ENCODE data around the gene TSPAN17.
A peak's percentile ranks its signal among the peaks of the same experiment; 100 is the strongest.

TSPAN17 gene

DNA sequence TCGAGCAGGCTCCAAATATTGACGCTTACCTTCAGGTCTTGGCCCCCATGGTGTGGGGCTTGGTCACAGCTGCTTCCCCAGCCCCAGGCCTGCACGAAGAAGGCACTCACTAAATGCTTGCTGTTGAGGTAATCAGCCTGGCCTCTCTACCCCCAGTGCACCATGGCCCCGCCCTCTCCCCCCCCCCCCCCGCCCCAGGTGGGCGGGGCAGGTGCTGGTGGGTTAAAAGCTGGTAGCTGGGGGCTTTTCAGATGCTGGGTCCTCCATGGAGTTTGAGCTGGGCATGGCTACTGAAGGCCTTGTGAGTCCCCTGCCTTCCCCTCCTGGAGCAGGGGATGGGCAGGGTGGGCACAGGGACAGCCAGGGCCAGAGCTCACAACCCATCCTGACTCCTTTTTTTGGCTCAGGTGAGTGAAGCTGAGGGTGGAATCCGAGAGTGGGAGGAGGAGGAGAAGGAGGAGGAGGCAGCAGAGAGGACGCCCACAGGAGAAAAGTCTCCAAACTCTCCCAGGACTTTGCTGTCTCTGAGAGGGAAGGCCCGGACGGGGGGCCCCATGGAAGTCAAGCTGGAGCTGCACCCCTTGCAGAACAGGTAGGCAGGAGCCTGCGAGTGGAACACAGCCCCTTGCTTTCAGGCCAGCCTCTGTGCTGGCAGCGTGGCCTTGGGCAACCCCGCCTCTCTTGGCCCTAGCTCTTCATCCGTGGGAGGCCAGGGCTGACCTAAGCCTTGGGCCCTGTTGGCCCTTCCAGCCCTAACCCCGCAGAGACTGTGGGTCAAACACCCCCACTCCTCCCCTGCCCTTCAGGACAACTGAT lies 4.4 kb upstream of the TSPAN17 start:
- DNase-seq: no peak

- DNase-seq: no peak
Observed at GRCh38 chr5:176643491-176644219, 3.6 kb upstream of the TSPAN17 start.

- DNase-seq: no peak
Observed at GRCh38 chr5:176644294-176644693, 3.0 kb upstream of the TSPAN17 start.

DNA sequence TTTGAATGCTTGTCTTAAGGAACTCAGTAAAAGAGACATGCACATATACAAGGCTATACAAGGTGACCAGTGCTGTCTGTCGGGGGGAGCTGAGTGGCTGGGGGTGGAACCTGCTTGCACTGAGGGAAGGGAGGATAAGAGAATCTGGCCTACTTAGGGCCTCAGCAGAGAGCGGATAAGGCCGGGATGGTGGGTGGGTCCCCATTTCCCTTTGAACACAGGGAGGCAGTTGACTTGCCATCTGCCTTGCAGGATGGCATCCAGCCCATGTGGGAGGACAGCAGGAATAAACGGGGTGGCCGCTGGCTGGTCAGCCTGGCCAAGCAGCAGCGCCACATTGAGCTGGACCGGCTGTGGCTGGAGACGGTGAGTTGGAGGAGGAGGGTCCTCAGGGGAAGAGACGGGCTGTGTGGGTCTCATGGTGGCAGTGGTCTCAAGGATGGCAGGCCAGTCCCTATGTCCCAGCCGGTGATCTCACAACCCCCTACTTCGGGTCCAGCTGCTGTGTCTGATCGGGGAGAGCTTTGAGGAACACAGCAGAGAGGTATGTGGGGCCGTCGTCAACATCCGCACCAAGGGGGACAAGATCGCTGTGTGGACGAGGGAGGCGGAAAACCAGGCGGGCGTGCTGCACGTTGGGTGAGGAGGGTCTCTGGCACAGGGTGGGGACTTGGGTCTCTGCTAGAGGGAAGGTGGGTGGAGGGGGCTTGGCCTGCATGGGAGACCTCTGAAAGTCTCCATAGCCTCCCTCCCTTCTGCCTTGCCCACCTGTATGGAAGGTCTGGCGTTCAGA lies 2.2 kb upstream of the TSPAN17 start:
- DNase-seq: no peak

- DNase-seq: no peak
Observed at GRCh38 chr5:176646049-176646706, 1.1 kb upstream of the TSPAN17 start.

DNA sequence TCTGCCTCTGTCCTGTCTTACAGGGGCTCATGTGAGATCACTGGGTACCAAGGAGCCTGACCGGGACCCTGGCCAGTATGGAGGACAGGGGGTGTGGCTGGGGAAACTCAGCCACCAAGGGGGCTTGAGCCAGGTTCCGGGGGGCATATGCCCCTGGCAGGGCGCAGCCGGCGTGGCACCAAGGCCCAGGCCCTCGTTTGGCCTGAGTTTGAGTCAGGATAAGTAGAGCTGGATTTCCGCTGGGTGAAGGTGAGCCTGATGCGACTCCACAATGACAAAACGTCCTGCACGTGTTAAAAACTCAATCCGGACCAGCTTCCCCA lies 616 bp upstream of the TSPAN17 start:
- DNase-seq: no peak

DNA sequence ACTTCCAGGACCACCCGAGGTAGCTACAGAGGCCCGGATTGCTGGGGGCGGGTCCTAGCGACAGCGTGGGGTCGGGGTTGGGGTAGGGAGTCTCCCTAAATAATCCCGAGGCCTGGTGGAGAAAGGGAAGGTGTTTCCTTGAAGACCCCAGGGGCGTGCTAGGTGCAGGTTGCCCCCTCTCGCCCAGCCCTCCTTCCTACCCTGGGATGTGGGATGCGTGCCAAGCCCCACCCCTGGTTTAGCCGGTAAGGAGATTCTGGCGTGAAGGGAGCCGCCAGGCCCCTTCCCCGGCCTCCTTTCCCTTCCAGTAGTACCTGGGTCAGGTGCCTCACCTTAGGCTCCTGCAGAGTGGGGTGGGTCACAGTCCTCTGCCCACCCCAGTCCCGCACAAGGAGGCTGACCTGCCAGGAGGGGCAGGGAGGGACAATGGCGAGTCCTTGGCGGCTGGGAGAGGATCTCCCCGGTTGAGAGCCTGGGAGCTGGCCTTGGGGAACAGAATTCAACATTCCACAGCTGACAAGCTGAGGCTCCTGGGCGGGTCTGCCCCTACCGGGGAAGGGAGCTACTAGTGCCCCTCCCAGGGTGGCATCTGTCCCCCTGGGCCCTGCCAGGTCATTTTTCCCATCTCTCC lies 674 bp downstream of the TSPAN17 start:
- no peak for DNase-seq

- peak; percentile 16 for DNase-seq
Observed at GRCh38 chr5:176648474-176649194, 1.4 kb downstream of the TSPAN17 start.

DNA sequence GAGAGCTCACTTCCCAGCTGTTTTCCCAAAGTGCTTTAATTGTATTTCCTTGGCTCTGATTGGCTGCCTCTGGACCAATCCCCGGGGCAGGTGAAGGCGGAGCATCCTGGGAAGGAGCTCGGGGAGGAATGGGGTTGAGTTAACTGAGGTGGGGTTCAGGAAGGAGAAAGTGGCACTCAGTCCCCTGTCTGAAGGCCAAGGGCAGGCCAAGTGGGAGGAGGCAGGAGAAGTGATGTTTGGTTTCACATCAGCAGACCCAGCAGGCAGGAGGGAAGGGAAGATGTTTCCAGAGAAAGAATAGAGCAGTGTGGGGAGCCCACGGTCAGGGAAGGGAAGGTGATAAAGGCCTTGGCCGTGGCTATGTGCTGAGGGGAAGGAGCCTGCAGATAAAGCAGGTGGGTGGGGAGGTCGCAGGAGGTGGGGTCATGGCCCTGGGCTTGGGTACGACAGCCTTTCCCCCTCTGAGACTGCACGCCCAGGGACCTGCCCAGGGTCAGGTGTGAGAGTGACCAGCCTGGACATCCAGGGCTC lies 3.1 kb downstream of the TSPAN17 start:
- no peak for DNase-seq

GRCh38 chr5:176651472-176651980 lies 4.2 kb downstream of the TSPAN17 start:
- DNase-seq: no peak

GRCh38 chr5:176652136-176652535 lies 4.9 kb downstream of the TSPAN17 start:
- no peak for DNase-seq

DNA sequence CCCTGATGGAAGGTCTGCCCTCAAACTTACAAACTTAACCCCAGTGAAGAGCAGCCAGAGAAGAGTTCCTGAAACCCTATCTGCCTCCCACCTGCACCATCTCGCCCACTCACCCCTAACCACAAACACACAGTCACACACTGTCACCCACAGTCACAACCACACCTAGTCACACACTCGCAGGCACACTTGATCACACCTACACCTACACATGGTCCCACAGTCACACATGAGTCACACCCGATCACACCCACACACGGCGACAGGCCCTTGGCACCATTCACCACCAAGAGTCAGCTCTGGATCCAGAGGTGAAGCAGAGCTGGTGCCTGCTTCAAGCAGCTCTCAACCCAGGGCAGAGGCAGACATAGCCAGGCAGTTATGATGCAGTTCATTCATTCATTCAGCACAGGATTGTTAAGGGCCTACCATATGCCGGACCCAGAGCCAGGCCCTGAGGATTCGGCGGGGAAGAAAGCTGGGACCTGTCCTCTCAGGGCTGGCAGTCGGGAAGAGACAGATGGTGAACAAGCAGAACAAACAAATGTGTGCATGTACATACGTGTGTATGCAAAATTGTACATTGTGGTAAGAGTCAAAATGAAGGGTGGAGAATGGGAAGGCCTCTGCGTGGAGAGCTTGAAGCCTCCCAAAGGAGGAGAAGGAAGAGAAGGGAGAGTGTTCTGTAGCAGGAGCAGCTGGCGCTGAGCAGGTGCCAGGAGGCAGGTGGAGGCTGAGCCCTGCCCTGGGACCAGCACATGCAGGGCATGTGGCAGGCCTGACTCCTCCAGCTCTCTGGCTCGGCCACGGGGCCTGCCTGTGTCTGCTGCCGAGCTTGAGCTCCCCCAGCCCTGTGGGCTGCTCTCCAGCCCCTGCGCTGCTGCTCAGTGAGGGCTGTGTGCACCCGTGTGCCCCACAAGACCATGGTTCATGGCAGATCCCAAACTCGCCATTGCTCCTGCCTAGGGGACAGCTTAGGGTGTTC lies 6.4 kb downstream of the TSPAN17 start:
- DNase-seq: peak; percentile 81

- no peak for DNase-seq
Observed at GRCh38 chr5:176654856-176655255, 7.6 kb downstream of the TSPAN17 start.

DNA sequence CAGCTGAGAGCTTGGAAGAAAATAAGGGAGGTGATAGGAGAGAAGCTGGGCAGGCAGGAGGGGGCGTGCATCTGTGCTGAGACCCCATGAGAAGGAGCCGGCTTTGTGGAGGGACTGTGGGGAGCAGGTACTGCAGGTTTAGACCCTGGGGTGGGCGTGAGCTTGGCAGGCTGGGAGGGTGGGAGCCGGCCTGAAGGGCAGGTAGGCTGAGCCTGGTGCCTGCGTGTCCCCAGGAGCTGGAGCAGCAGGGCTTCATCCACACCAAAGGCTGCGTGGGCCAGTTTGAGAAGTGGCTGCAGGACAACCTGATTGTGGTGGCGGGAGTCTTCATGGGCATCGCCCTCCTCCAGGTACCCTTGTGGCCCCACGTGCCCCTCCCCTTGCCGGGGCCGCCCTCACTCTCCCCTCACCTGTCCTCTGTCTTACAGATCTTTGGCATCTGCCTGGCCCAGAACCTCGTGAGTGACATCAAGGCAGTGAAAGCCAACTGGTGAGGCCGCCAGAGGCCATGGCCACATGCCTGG lies 9.2 kb downstream of the TSPAN17 start:
- no peak for DNase-seq

DNA sequence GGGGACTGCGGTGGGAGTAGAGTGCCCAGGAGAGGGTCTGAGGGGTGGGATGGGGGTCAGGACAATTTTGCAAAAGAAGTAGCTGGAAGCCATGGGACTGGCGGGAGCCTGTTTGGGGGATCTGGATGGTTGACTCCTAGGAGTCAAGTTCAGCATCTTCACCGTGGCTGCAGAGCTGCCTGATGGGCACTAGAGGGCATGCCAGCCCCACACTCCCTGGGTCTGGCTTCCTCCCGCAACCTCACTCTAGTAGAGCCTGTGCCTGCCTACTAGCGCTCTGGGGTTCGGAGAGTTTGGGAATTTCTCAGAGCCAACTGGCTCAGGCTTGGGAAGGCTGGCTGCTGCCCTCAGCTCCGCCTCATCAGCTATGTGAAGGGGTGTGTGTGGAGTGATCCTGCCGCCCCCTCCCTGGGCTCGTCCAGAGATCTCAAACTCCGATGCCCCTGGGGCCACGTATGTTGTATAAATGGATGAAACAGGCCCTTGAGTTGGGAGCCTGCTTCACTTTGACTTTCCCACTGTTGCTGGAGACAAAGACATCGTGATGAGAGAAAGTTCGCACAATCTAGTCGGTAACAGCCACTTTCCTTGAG lies 10.8 kb downstream of the TSPAN17 start:
- DNase-seq: peak; percentile 71

DNA sequence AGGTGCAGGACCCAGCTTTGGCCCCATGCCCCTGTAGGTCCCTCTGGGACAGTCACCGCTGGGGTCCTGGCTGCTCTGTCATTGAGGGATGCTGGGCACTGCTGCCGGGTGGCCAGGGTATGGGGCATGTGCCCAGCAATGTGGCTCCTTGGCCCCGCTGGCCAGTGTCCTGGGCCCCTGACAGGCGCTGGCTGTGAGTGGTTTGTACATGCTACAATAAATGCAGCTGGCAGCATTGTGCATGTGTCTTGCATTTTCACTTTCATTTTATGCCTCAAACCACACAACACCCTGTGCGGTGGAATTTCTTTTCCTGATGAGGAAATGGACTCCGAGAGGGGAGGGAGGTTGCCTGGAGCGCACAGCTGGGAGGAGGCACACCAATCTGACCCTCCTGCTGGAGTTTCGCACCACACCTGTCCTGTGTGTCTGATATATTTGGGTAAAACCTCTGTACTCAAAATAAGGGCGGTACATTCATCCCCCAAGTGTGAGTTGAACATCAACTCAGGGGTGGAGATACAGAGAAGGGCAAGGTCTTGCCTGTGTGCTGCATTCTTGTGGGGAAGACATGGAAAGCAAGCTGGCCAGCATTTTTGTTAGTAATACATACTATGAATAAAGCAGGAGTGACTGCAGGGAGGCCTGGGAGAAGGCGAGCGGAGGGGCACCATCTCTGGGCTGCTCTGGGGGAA lies 11.7 kb downstream of the TSPAN17 start:
- peak; percentile 34 for DNase-seq

DNA sequence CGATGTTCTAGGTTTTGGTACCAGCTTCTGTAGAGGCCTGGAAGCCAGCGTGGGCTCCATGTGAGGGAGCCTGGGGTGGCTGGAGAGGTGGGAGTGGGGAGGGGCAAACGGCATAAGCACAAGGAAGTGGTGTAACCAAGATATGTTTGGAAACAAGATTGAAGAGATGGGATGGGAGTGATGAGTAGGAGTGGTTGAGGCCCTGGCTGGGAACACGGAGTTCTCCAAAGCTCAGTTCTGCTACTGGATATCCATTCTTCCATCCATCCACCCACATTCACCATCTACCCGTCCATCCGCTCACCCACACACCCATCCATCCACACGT lies 12.2 kb downstream of the TSPAN17 start:
- DNase-seq: no peak

DNA sequence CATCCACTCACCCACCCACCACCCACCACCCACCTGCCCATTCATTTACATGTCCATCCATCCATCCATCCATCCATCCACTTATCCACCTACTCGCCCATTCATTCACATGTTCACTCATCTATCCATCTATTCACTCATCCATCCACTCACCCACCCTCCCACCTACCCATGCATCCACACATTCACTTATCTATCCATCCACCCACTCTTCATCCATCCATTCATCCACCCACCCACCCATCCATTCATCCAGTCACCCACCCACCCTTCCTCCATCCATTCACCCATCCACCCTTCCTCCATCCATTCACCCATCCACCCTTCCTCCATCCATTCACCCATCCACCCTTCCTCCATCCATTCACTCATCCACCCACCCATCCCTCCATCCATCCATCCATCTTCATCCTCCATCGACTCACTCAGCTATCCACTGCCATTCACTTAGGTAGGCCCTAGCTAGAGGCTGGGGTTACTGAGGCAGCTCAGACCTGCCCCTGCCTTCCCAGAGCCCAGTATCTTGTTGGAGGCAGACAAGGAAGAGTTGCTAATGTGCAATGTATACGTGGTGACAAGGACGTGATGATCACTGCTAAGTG lies 12.7 kb downstream of the TSPAN17 start:
- no peak for DNase-seq

DNA sequence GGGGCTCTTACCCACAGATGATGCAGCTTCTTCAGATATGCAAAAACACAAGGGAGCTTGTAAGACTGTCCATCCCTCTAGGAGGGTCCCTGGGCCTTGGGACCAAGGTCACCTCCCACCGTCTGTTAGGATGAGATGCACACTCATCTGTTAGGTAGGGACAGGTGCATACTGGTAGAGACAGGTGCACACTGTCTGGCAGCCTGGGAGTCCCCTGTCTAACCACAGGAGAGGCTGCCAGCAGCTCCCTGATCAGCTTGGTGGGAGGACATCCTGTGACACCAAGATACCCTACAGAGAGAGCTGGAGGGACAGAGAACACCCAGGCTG lies 13.2 kb downstream of the TSPAN17 start:
- no peak for DNase-seq

All from activated CD4-positive, alpha-beta T cell treated with anti-CD3 and anti-CD28 coated beads, Interleukin-10, Interleukin-2, amounts not matched to agents 100 ng/mL and 50 ng/mL, durations not matched to agents 16 hours and 8 hours (primary cell).